ENCODE data around the gene CYLD.

DNA sequence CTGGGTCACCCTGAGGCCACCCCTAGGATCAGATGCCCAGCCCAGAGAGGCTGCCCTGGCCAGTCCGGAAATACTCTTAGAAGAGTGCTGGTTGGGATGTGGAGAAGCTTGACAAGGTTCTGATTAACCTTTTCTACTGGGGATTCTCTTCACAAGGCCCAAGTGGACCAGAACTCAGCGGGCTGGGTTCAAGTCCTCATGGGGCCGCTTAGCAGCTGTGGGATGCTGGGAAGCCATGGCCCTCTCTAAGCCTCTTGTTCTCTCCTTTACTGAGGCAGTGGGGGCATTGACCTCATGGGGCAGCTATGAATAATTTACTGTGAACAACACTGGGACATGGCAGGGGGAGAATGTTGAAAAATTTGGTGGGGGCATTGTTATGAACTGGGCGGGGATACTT, 92.8 kb downstream of the CYLD start:
- no peak for TF ChIP-seq CTCF (IDR thresholded peaks at IDR 0.05)
- TF ChIP-seq POLR2A (IDR thresholded peaks at IDR 0.05), result no peak
- no peak for TF ChIP-seq POLR2AphosphoS5 (IDR thresholded peaks at IDR 0.05)
